GM21360 (cell line): ENCODE results near the gene ST7.

Experiments
- ATAC-seq: cut with Tn5 transposase; IDR thresholded peaks from one replicate; pipeline ENCODE4 v1.9.1; 2021; ENCODE audit warnings: mild to moderate bottlenecking, moderate library complexity; ENCODE audit not compliant: unreplicated experiment

ST7 gene

DNA sequence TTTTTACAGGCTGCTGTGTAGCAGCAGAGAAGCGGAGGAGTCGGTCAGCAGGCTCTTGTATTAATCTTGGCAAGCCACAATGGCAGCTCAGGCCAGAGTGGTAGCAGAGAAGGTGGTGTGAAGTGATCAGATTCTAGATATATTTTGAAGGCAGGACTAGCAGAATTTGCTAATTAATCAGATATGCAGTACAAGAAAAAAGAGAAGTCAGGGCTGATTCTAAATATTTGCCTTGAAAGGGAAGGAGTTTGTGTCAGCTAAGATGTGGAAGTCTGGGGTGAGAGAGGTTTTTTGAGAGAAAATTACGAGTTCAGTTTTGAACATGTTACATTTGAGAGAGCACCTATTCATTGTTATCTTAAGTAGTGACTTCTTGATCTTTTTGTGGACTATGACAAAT lies 193.2 kb downstream of the ST7 start:
- no peak for ATAC-seq

- ATAC-seq = no peak
These were observed 195.7 kb downstream of the ST7 start for GRCh38 chr7:117148971-117149370.

DNA sequence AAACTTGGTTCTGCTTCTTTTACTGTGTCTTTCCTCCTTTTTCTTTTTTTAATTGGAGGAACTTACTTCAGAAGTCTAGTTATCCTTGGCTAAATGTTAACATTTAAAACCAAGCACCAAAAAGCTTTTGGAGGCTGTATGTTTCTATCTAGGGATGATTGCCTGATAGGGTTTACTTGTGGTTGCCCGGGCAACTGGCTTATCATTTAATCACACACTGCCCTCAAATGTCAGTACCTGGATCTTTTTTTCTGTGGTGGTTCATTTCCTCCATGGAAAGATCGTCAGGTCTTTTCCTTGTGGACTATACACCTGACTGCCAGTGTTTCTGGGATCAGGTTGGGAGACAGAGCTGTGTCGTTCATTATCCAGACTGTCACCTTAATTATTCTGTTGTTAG lies 196.4 kb downstream of the ST7 start:
- ATAC-seq = no peak

GRCh38 chr7:117152213-117153007 lies 199.1 kb downstream of the ST7 start:
- ATAC-seq = no peak

DNA sequence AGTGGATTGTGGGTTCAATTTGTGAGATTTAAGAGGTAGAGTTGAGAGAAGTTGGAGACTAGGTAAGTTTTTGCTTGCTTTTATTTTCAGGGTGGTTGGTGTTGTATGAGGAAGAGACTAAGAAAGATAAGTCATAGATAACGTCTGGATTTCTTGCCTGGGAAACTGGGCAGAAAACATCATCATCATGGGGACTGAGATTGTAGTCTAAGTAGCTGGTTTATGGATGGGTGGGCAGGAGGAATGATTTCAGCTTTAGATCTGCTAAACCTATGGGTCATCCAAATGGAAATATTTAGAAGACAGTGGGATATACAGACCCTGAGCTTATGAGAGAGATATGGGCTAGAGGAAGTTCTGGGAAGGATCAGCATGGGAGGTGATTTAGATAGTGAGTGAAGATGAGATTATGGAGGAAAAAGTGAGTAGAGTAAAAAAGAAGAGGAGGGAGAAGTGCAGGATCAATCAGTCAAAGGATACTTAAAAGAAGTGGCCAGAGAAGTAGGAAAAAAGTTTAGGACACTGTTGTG lies 199.8 kb downstream of the ST7 start:
- ATAC-seq = no peak

DNA sequence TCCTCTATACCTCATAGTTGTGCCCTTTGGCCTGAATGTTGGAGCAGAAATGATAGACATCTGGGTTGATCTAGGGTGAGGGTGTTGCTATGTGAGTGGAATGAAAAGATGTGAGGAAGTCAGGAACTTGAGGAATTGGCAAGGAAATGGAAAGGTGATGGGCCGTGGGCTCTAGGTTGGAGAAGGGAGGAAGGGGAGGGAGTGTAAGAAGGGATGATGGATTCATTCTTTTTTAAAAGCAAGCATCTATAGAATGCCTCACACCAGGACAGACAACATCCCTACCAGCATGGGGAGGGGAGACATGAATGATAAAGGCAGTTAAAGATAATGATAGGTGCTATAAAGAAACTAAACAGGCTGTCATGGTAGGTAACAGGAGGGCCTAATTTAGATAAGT lies 201.4 kb downstream of the ST7 start:
- no peak for ATAC-seq

- ATAC-seq = no peak
These were observed 202.4 kb downstream of the ST7 start for GRCh38 chr7:117155694-117156093.

GRCh38 chr7:117157241-117158209 lies 204.2 kb downstream of the ST7 start:
- ATAC-seq = no peak

- no peak for ATAC-seq
These were observed 205.8 kb downstream of the ST7 start for GRCh38 chr7:117158941-117159697.

DNA sequence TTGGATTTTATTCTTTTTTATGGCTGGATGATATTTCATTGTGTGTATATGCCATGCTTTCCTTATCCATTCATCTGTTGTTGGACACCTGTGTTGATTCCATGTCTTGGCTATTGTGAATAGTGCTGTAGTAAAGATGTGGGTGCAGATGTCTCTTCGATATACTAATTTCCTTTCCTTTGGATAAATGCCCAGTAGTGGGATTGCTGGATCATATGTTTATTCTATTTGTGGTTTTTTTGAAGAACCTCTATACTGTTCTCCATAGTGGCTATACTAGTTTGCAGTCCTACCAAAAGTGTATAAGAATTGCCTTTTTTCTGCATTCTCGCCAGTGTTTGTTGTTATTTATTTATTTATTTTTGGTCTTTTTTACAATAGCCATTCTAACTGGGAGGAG lies 209.8 kb downstream of the ST7 start:
- no peak for ATAC-seq

DNA sequence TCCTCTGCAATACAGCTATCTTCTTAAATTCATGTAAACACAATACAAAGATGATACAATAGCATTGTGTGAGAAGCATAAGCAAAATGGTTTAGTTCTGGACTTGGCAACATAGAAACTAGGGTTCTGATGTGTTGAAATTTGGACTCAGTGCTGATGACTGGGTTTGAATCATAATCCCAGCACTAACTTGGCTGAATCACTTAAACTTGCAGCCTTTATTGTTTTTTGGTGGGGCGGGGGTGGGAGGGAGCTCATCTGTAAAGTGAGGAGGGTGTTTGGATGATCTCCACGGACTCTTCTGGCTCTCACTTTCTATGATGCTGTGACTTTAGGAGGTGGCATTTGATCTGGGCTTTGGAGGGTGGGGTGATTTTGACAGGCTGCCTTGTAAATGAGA lies 211.3 kb downstream of the ST7 start:
- ATAC-seq = no peak

DNA sequence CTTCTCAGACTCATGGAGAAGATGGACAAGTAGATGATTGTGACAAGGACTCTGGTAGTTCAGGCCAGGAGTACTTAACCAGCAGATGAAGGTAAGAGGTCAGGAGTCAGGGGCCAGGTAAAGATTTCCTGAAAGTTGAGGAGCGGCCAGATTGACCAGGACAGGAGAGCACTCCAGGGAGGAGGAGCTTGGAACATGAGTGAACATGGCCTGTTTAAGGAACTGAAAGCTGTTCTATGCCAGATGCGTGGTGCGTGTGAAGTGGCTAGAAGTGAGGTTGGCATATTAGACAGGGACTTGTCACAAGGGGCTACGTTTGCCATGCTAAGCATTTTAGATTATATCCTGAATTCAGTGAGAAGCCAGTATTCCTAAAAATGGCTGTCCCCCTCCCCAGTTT lies 212.4 kb downstream of the ST7 start:
- ATAC-seq = no peak

- ATAC-seq = no peak
These were observed 216.6 kb downstream of the ST7 start for GRCh38 chr7:117169907-117170306.

GRCh38 chr7:117171106-117171505 lies 217.8 kb downstream of the ST7 start:
- no peak for ATAC-seq

DNA sequence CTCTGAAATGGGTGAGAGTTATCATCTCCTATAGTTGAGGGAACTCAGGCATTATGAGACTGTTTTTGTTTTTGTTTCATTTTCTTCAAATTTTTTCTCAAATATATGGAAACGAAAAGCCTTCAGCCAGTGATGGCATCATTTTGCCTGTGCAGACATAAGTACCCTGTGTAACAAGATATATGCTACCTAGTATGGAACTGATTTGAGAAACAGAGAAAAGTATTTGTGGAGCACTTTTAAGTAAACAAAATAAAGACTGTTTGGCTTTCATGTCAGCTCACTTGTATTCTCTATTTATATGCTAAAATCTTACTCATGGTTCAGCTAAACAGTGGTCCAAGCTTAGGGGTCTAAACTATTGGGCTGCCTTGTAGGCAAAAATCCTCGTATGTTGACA lies 219.0 kb downstream of the ST7 start:
- no peak for ATAC-seq

- ATAC-seq = no peak
These were observed 219.9 kb downstream of the ST7 start for GRCh38 chr7:117173035-117173770.

GRCh38 chr7:117176206-117176605 lies 222.9 kb downstream of the ST7 start:
- ATAC-seq = no peak

DNA sequence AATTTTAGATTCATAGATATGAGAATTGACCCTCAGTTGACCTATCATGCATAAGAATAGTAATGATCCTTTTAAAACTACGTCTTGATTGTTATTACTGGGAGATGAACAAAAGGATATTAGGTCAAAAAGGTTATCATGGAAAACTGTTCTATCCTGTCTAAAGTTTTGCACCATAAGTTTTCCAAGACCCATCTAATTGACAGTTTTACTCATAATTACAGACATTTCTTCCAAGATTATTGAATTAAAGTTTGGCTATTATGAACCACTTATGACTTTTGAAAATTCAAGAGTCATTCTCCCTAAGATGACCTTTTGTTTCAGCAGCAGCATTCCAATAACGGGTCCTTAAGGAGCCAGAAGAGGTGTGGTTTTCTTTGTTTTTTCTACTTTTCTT lies 225.3 kb downstream of the ST7 start:
- no peak for ATAC-seq

DNA sequence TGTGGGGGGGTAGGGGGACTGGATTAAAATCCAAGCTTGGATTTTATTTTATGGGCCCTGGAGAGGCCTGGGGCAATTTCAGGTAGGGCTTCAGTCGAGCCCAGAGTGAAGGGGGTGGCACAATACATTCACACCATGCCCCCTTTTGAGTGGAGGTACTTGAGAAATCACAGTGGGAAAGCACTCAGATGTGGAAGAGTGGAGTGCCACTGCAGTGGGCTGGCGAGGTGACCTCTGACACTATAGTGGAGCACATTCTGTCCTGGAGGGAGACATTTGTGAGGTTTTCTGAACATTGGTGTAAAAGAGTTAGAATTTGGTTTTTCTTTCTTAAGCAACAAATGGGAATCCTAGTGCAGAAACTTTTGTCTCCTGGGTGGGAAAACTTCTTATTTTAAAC lies 226.4 kb downstream of the ST7 start:
- ATAC-seq = no peak

GRCh38 chr7:117183729-117184128 lies 230.4 kb downstream of the ST7 start:
- ATAC-seq = no peak
